NCI-H1417 (cell line): ENCODE measurements around the gene NDUFA3.

ENCODE experiments used
- DNase-seq, 3 experiments: peaks; one replicate each; lab custom pipeline; 2025; lab: John Stamatoyannopoulos, UW

The NDUFA3 gene

GRCh38 chr19:54137699-54138488 lies 35.2 kb downstream of the NDUFA3 start, which contains the start of gene CNOT3:
TSS of gene CNOT3 (plus strand) at chr19:54137762. CDS start at chr19:54142979, 5,217 bp downstream.
- DNase-seq: peak in 2 of 3 experiments; percentile 39 to 44

GRCh38 chr19:54138489-54139256 lies 36.0 kb downstream of the NDUFA3 start:
- peak in 1 of 3 experiments; percentile 24 for DNase-seq

GRCh38 chr19:54141356-54141755 lies 38.7 kb downstream of the NDUFA3 start:
- DNase-seq: no peak

GRCh38 chr19:54142166-54142780 lies 39.6 kb downstream of the NDUFA3 start:
- no peak for DNase-seq

GRCh38 chr19:54145541-54146158 lies 43.0 kb downstream of the NDUFA3 start:
- no peak for DNase-seq

- DNase-seq: no peak
Observed at GRCh38 chr19:54147676-54148075, 45.0 kb downstream of the NDUFA3 start.

- DNase-seq: no peak
Observed at GRCh38 chr19:54148158-54148557, 45.5 kb downstream of the NDUFA3 start.

GRCh38 chr19:54149021-54149812 lies 46.6 kb downstream of the NDUFA3 start:
- DNase-seq: no peak

- no peak for DNase-seq
Observed at GRCh38 chr19:54151362-54152035, 48.8 kb downstream of the NDUFA3 start.

GRCh38 chr19:54152267-54152666 lies 49.6 kb downstream of the NDUFA3 start:
- no peak for DNase-seq

- no peak for DNase-seq
Observed at GRCh38 chr19:54152878-54153524, 50.3 kb downstream of the NDUFA3 start.

- DNase-seq: no peak
Observed at GRCh38 chr19:54153731-54154326, 51.2 kb downstream of the NDUFA3 start.

GRCh38 chr19:54154603-54155345 lies 52.1 kb downstream of the NDUFA3 start:
- no peak for DNase-seq

GRCh38 chr19:54155694-54156093 lies 53.0 kb downstream of the NDUFA3 start:
- DNase-seq: no peak

GRCh38 chr19:54156490-54156889 lies 53.8 kb downstream of the NDUFA3 start:
- no peak for DNase-seq

GRCh38 chr19:54156953-54157352 lies 54.3 kb downstream of the NDUFA3 start:
- no peak for DNase-seq
